Activated CD8-positive, alpha-beta T cell treated with anti-CD3 and anti-CD28 coated beads, Interleukin-2, amount 10 ng/mL, durations not matched to agents 7 days and 5 days (primary cell): ENCODE measurements around the gene DMBT1. TPM values are rescaled to one million over a fixed set of nuclear protein-coding genes. Genes with fewer than 3 reads are reported as not detected.

Source experiments
- ATAC-seq: fragments of 150-1000 bp; cut with Tn5 transposase; one replicate; pipeline ENCODE4 v1.10.0; 2021; ENCODE audit warnings: moderate library complexity
- CTCF ChIA-PET: fragments of 350-600 bp; sonication (Branson Sonifier 250); formaldehyde crosslinking; loops from one replicate; lab custom pipeline; 2021; ENCODE audit warnings: antibody characterized with exemption; lab: Charles Lee
- POLR2A ChIA-PET: fragments of 350-600 bp; sonication (Branson Sonifier 250); formaldehyde crosslinking; loops from one replicate; lab custom pipeline; 2021; ENCODE audit warnings: antibody characterized with exemption; lab: Charles Lee
- DNase-seq: peaks from one replicate; pipeline ENCODE4 v3.0.0-alpha.2; 2020
- H3K27ac Mint-ChIP-seq: one replicate; pipeline ENCODE4 v1.8.0; 2021; ENCODE audit warnings: mild to moderate bottlenecking, mixed read lengths
- H3K27me3 Mint-ChIP-seq: one replicate; pipeline ENCODE4 v1.8.0; 2021; ENCODE audit warnings: low read depth, mixed read lengths
- H3K36me3 Mint-ChIP-seq: one replicate; pipeline ENCODE4 v1.8.0; 2021; ENCODE audit warnings: low read depth, mixed read lengths
- H3K4me1 Mint-ChIP-seq: one replicate; pipeline ENCODE4 v1.8.0; 2021; ENCODE audit warnings: low read depth, mixed read lengths
- H3K4me3 Mint-ChIP-seq: one replicate; pipeline ENCODE4 v1.8.0; 2021; ENCODE audit warnings: mild to moderate bottlenecking, mixed read lengths
- H3K9me3 Mint-ChIP-seq: one replicate; pipeline ENCODE4 v1.8.0; 2022; ENCODE audit warnings: mixed read lengths; ENCODE audit not compliant: insufficient read depth
- total RNA-seq, 2 experiments: library from RNA; stranded (reverse); gene quantifications; one replicate each; pipeline ENCODE4 v1.2.3, GENCODE V29; 2021

DMBT1 gene
- total RNA-seq: not detected

GRCh38 chr10:122560279-122560804 lies at the start of gene DMBT1:
Gene DMBT1 (plus strand): TSS chr10:122560754. CDS start chr10:122560771, 17 bp downstream.
- Mint-ChIP-seq H3K9me3 (no peaks in the 10 kb centered on the region), H3K4me3 (no peak within 1 kb of the TSS), H3K27ac (no peak within 1 kb of the TSS), H3K36me3 (no peaks in the 10 kb centered on the region), H3K4me1 (peaks cover 35% of the 10 kb centered on the region), H3K27me3 (peaks cover 47% of the 10 kb centered on the region)
- DNase-seq (no peak), ATAC-seq (no peak)
- ChIA-PET POLR2A (no interaction called here), CTCF (no interaction called here)

- no peak overlapping the region for H3K4me3 Mint-ChIP-seq
- no peaks in the 10 kb centered on the region for H3K9me3 Mint-ChIP-seq
- ATAC-seq: no peak
- no peak for DNase-seq
- peaks cover 39% of the 10 kb centered on the region for H3K4me1 Mint-ChIP-seq
- no peaks in the 10 kb centered on the region for H3K36me3 Mint-ChIP-seq
- H3K27ac Mint-ChIP-seq: no peak overlapping the region
- POLR2A ChIA-PET: interaction anchor here (1.5 kb wide), 1 partner anchor 53 kb away, joined by 5 read pairs; no protein-coding TSS in a partner anchor
- peaks cover 6% of the 10 kb centered on the region for H3K27me3 Mint-ChIP-seq
- CTCF ChIA-PET: interaction anchor here (1.0 to 4.0 kb wide), 4 partner anchors 52 to 170 kb away, joined by 4 to 45 read pairs (median 5); no protein-coding TSS in a partner anchor
These were observed 47.5 kb upstream of the DMBT1 start for GRCh38 chr10:122513053-122513452.

- no peak for DNase-seq
- CTCF ChIA-PET: interaction anchor here (1.4 to 3.6 kb wide), 5 partner anchors 11 to 78 kb away, joined by 5 to 28 read pairs (median 6); no protein-coding TSS in a partner anchor
- no peaks in the 10 kb centered on the region for H3K9me3 Mint-ChIP-seq
- peaks cover 13% of the 10 kb centered on the region for H3K27me3 Mint-ChIP-seq
- POLR2A ChIA-PET: interaction anchor here (1.1 kb wide), 1 partner anchor 18 kb away, joined by 3 read pairs; no protein-coding TSS in a partner anchor
- H3K4me3 Mint-ChIP-seq: no peak overlapping the region
- no peaks in the 10 kb centered on the region for H3K36me3 Mint-ChIP-seq
- ATAC-seq: no peak
- peaks cover 39% of the 10 kb centered on the region for H3K4me1 Mint-ChIP-seq
- no peak overlapping the region for H3K27ac Mint-ChIP-seq
These were observed 46.3 kb upstream of the DMBT1 start for GRCh38 chr10:122514045-122514840.

- POLR2A ChIA-PET: interaction anchor here (1.1 kb wide), 1 partner anchor 19 kb away, joined by 3 read pairs; no protein-coding TSS in a partner anchor
- peaks cover 39% of the 10 kb centered on the region for H3K4me1 Mint-ChIP-seq
- peaks cover 16% of the 10 kb centered on the region for H3K27me3 Mint-ChIP-seq
- H3K9me3 Mint-ChIP-seq: no peaks in the 10 kb centered on the region
- no peak overlapping the region for H3K27ac Mint-ChIP-seq
- H3K36me3 Mint-ChIP-seq: no peaks in the 10 kb centered on the region
- DNase-seq (no peak), ATAC-seq (no peak)
- no peak overlapping the region for H3K4me3 Mint-ChIP-seq
- CTCF ChIA-PET: interaction anchor here (0.9 to 3.6 kb wide), 6 partner anchors 9 to 134 kb away, joined by 3 to 28 read pairs (median 5); no protein-coding TSS in a partner anchor
These were observed 45.5 kb upstream of the DMBT1 start for GRCh38 chr10:122515022-122515424.

- H3K27ac Mint-ChIP-seq: peak overlapping the region; percentile 23
These were observed 44.8 kb upstream of the DMBT1 start for GRCh38 chr10:122515588-122516231.

GRCh38 chr10:122516734-122517133 lies 43.8 kb upstream of the DMBT1 start:
- H3K4me1 Mint-ChIP-seq: peaks cover 39% of the 10 kb centered on the region
- H3K9me3 Mint-ChIP-seq: no peaks in the 10 kb centered on the region
- no peak for DNase-seq
- ChIA-PET CTCF (interaction anchor here (1.4 to 3.6 kb wide), 2 partner anchors 34 to 49 kb away, joined by 4 to 28 read pairs; no protein-coding TSS in a partner anchor), POLR2A (no interaction called here)
- H3K36me3 Mint-ChIP-seq: no peaks in the 10 kb centered on the region
- H3K27me3 Mint-ChIP-seq: peaks cover 25% of the 10 kb centered on the region
- no peak for ATAC-seq
- no peak overlapping the region for H3K4me3 Mint-ChIP-seq
- H3K27ac Mint-ChIP-seq: no peak overlapping the region

More at GRCh38 chr10:122515588-122516231, 44.8 kb upstream of the DMBT1 start:
- ChIA-PET POLR2A (interaction anchor here (1.1 kb wide), 1 partner anchor 20 kb away, joined by 3 read pairs; no protein-coding TSS in a partner anchor), CTCF (interaction anchor here (0.9 to 3.6 kb wide), 7 partner anchors 10 to 133 kb away, joined by 3 to 28 read pairs (median 5); no protein-coding TSS in a partner anchor)
- H3K36me3 Mint-ChIP-seq: no peaks in the 10 kb centered on the region
- ATAC-seq: peak; percentile 90
- no peaks in the 10 kb centered on the region for H3K9me3 Mint-ChIP-seq
- H3K27me3 Mint-ChIP-seq: peaks cover 21% of the 10 kb centered on the region
- DNase-seq: peak; percentile 81
- no peak overlapping the region for H3K4me3 Mint-ChIP-seq
- H3K4me1 Mint-ChIP-seq: peaks cover 39% of the 10 kb centered on the region

GRCh38 chr10:122519144-122519543 lies 41.4 kb upstream of the DMBT1 start:
- ChIA-PET POLR2A (interaction anchor here (0.6 kb wide), 1 partner anchor 1608 kb away, joined by 3 read pairs; no protein-coding TSS in a partner anchor), CTCF (no interaction called here)
- no peak for ATAC-seq
- no peak overlapping the region for H3K27ac Mint-ChIP-seq
- no peak overlapping the region for H3K4me3 Mint-ChIP-seq
- DNase-seq: no peak
- peaks cover 28% of the 10 kb centered on the region for H3K4me1 Mint-ChIP-seq
- H3K36me3 Mint-ChIP-seq: no peaks in the 10 kb centered on the region
- H3K27me3 Mint-ChIP-seq: peaks cover 30% of the 10 kb centered on the region
- H3K9me3 Mint-ChIP-seq: no peaks in the 10 kb centered on the region

GRCh38 chr10:122519873-122520272 lies 40.7 kb upstream of the DMBT1 start:
- no peak overlapping the region for H3K27ac Mint-ChIP-seq
- DNase-seq (no peak), ATAC-seq (no peak)
- H3K4me1 Mint-ChIP-seq: peaks cover 25% of the 10 kb centered on the region
- H3K36me3 Mint-ChIP-seq: no peaks in the 10 kb centered on the region
- H3K27me3 Mint-ChIP-seq: peaks cover 33% of the 10 kb centered on the region
- POLR2A ChIA-PET: no interaction called here
- H3K4me3 Mint-ChIP-seq: no peak overlapping the region
- no peaks in the 10 kb centered on the region for H3K9me3 Mint-ChIP-seq
- CTCF ChIA-PET: interaction anchor here (7.3 kb wide), 1 partner anchor 44 kb away, joined by 71 read pairs; no protein-coding TSS in a partner anchor

- H3K27me3 Mint-ChIP-seq: peaks cover 33% of the 10 kb centered on the region
- ChIA-PET POLR2A (no interaction called here), CTCF (interaction anchor here (7.3 kb wide), 1 partner anchor 43 kb away, joined by 71 read pairs; no protein-coding TSS in a partner anchor)
- H3K9me3 Mint-ChIP-seq: no peaks in the 10 kb centered on the region
- no peak overlapping the region for H3K4me3 Mint-ChIP-seq
- H3K36me3 Mint-ChIP-seq: no peaks in the 10 kb centered on the region
- ATAC-seq (no peak), DNase-seq (no peak)
- peaks cover 13% of the 10 kb centered on the region for H3K4me1 Mint-ChIP-seq
- H3K27ac Mint-ChIP-seq: no peak overlapping the region
These were observed 39.5 kb upstream of the DMBT1 start for GRCh38 chr10:122521011-122521410.

- ChIA-PET CTCF (interaction anchor here (1.1 to 7.3 kb wide), 2 partner anchors 10 to 39 kb away, joined by 5 to 71 read pairs; no protein-coding TSS in a partner anchor), POLR2A (no interaction called here)
- H3K4me1 Mint-ChIP-seq: peaks cover 3% of the 10 kb centered on the region
- H3K4me3 Mint-ChIP-seq: no peak overlapping the region
- DNase-seq (no peak), ATAC-seq (no peak)
- no peak overlapping the region for H3K27ac Mint-ChIP-seq
- no peaks in the 10 kb centered on the region for H3K36me3 Mint-ChIP-seq
- no peaks in the 10 kb centered on the region for H3K9me3 Mint-ChIP-seq
- peaks cover 29% of the 10 kb centered on the region for H3K27me3 Mint-ChIP-seq
These were observed 35.7 kb upstream of the DMBT1 start for GRCh38 chr10:122524811-122525210.

GRCh38 chr10:122525788-122526187 lies 34.8 kb upstream of the DMBT1 start:
- no peak for DNase-seq
- no peak overlapping the region for H3K4me3 Mint-ChIP-seq
- H3K27me3 Mint-ChIP-seq: peaks cover 28% of the 10 kb centered on the region
- no peaks in the 10 kb centered on the region for H3K36me3 Mint-ChIP-seq
- H3K4me1 Mint-ChIP-seq: peaks cover 10% of the 10 kb centered on the region
- POLR2A ChIA-PET: interaction anchor here (0.5 kb wide), 1 partner anchor 12 kb away, joined by 3 read pairs; no protein-coding TSS in a partner anchor
- H3K9me3 Mint-ChIP-seq: no peaks in the 10 kb centered on the region
- ATAC-seq: no peak
- no peak overlapping the region for H3K27ac Mint-ChIP-seq
- CTCF ChIA-PET: interaction anchor here (1.0 to 7.3 kb wide), 3 partner anchors 11 to 39 kb away, joined by 3 to 71 read pairs (median 5); no protein-coding TSS in a partner anchor
